ENCODE results near the gene EFCAB7. TPM values are rescaled to one million over a fixed set of nuclear protein-coding genes. Genes with fewer than 3 reads are reported as not detected.
A peak's percentile ranks its signal among the peaks of the same experiment; 100 is the strongest.

The EFCAB7 gene
- total RNA-seq, 1 donor from 2014 or later = 6.6 TPM

DNA sequence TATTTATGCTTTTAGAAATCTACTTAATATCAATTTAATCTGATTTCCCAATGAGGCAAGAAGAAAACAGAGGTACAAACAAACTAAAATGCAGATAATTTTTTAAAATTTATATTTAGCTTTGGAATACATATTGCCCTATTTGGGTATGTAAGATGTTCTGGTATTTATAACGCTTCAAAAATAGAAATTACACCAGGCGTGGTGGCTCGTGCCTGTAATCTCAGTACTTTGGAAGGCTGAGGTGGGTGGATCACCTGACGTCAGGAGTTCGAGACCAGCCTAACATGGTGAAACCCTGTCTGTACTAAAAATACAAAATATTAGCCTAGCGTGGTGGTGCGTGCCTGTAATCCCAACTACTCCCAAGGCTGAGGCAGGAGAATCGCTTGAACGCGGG, 13.6 kb upstream of the EFCAB7 start:
- H3K4me3 Mint-ChIP-seq (ENCODE audit: unreplicated experiment) = no peak overlapping the region
- H3K27ac Mint-ChIP-seq (ENCODE audit: unreplicated experiment) = no peak overlapping the region
- peaks cover 4% of the 10 kb centered on the region for H3K9me3 Mint-ChIP-seq (ENCODE audit: unreplicated experiment)
- no peak for TF ChIP-seq CTCF (IDR thresholded peaks at IDR 0.05)
- DNase-seq (ENCODE audit: extremely low spot score, unreplicated experiment) = no peak
- no peaks in the 10 kb centered on the region for H3K27me3 Mint-ChIP-seq (ENCODE audit: unreplicated experiment)
- no peaks in the 10 kb centered on the region for H3K4me1 Mint-ChIP-seq (ENCODE audit: unreplicated experiment)
- peaks cover 8% of the 10 kb centered on the region for H3K36me3 Mint-ChIP-seq (ENCODE audit: unreplicated experiment)

DNA sequence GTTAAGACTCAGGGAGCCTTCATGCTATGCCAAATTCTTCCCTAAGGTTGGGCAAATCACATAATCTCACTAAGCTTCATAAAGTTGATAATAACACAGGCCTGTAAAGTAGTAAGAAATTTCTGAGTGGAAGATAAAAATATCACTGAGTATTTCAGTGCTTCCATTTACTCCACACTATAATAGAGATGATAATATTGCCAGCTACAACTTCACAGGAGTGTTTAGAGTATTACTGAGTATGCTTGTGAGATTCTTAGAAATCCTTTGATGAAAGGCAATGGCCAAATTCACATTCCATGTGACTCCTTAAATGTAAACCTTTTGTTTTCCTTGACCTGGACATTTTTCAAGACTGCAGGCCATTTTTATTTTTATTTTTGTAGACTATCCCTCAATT, 10.7 kb upstream of the EFCAB7 start:
- DNase-seq (ENCODE audit: extremely low spot score, unreplicated experiment) = no peak
- no peak overlapping the region for H3K27ac Mint-ChIP-seq (ENCODE audit: unreplicated experiment)
- no peak for TF ChIP-seq CTCF (IDR thresholded peaks at IDR 0.05)
- no peak overlapping the region for H3K4me3 Mint-ChIP-seq (ENCODE audit: unreplicated experiment)
- H3K9me3 Mint-ChIP-seq (ENCODE audit: unreplicated experiment) = peaks cover 8% of the 10 kb centered on the region
- no peaks in the 10 kb centered on the region for H3K4me1 Mint-ChIP-seq (ENCODE audit: unreplicated experiment)
- peaks cover 3% of the 10 kb centered on the region for H3K36me3 Mint-ChIP-seq (ENCODE audit: unreplicated experiment)
- no peaks in the 10 kb centered on the region for H3K27me3 Mint-ChIP-seq (ENCODE audit: unreplicated experiment)

DNA sequence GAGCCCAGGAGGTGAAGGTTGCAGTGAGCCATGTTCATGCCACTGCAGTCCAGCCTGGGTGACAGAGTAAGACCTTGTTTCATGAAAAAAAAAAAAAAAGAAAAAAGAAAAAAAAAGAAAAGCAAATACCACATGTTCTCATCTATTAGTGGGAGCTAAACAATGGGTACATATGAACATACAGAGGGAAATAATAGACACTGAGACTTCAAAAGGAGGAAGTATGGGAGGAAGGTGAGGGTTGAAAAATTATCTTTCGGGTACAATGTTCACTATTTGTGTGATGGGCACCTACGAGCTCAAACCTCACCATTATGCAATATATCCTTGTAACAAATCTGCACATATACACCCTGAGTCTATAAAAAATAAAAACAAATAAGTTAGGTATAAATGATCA, 6.7 kb upstream of the EFCAB7 start:
- TF ChIP-seq CTCF (IDR thresholded peaks at IDR 0.05) = no peak
- no peaks in the 10 kb centered on the region for H3K27me3 Mint-ChIP-seq (ENCODE audit: unreplicated experiment)
- no peak for DNase-seq (ENCODE audit: extremely low spot score, unreplicated experiment)
- H3K36me3 Mint-ChIP-seq (ENCODE audit: unreplicated experiment) = peaks cover 3% of the 10 kb centered on the region
- H3K27ac Mint-ChIP-seq (ENCODE audit: unreplicated experiment) = no peak overlapping the region
- H3K4me1 Mint-ChIP-seq (ENCODE audit: unreplicated experiment) = no peaks in the 10 kb centered on the region
- H3K4me3 Mint-ChIP-seq (ENCODE audit: unreplicated experiment) = no peak overlapping the region
- peaks cover 8% of the 10 kb centered on the region for H3K9me3 Mint-ChIP-seq (ENCODE audit: unreplicated experiment)

GRCh38 chr1:63523738-63524137, 413 bp downstream of the EFCAB7 start:
- peak overlapping the region; percentile 98 for H3K27ac Mint-ChIP-seq (ENCODE audit: unreplicated experiment)
- H3K9me3 Mint-ChIP-seq (ENCODE audit: unreplicated experiment) = no peaks in the 10 kb centered on the region
- no peak for DNase-seq (ENCODE audit: extremely low spot score, unreplicated experiment)
- H3K36me3 Mint-ChIP-seq (ENCODE audit: unreplicated experiment) = peaks cover 6% of the 10 kb centered on the region
- H3K27me3 Mint-ChIP-seq (ENCODE audit: unreplicated experiment) = no peaks in the 10 kb centered on the region
- peaks cover 16% of the 10 kb centered on the region for H3K4me1 Mint-ChIP-seq (ENCODE audit: unreplicated experiment)
- peak overlapping the region; percentile 93 for H3K4me3 Mint-ChIP-seq (ENCODE audit: unreplicated experiment)
- no peak for TF ChIP-seq CTCF (IDR thresholded peaks at IDR 0.05)

GRCh38 chr1:63524201-63524600, 876 bp downstream of the EFCAB7 start:
- no peaks in the 10 kb centered on the region for H3K27me3 Mint-ChIP-seq (ENCODE audit: unreplicated experiment)
- H3K9me3 Mint-ChIP-seq (ENCODE audit: unreplicated experiment) = no peaks in the 10 kb centered on the region
- peak overlapping the region; percentile 98 for H3K27ac Mint-ChIP-seq (ENCODE audit: unreplicated experiment)
- peaks cover 16% of the 10 kb centered on the region for H3K4me1 Mint-ChIP-seq (ENCODE audit: unreplicated experiment)
- no peak for TF ChIP-seq CTCF (IDR thresholded peaks at IDR 0.05)
- peak overlapping the region; percentile 93 for H3K4me3 Mint-ChIP-seq (ENCODE audit: unreplicated experiment)
- DNase-seq (ENCODE audit: extremely low spot score, unreplicated experiment) = no peak
- H3K36me3 Mint-ChIP-seq (ENCODE audit: unreplicated experiment) = peaks cover 6% of the 10 kb centered on the region

Data from osteocyte (in vitro differentiated cells).